ENCODE results near the gene DYSF.

Gene DYSF

DNA sequence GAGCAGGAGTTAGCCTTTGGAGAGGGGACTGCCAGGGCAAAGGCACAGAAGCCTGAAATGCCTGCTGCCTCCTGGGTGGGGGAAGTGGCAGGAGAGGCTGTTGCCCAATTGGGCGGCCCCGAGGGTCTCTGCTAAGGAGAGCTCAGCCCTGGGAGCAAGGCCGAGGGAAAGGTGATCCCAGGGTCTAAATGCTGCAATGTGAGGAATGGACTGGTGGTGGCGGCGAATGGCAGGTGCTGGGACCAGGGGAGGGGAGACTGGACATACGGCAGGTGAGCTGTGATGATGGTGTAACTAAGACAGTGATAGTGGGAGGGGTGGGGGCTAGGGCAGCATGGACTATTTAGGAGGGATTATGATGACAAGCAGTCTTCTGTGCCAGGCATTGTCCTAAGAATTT is 104.0 kb downstream of the DYSF start:
- Histone ChIP-seq H3K36me3 (ENCODE audit: low read depth) (no peaks in the 10 kb centered on the region), H3K4me3 (ENCODE audit: severe bottlenecking) (no peak overlapping the region), H3K4me1 (ENCODE audit: insufficient read depth, poor library complexity, severe bottlenecking) (no peaks in the 10 kb centered on the region), H3K9me3 (ENCODE audit: severe bottlenecking) (no peaks in the 10 kb centered on the region), H3K27me3 (ENCODE audit: insufficient read depth, poor library complexity, severe bottlenecking) (no peaks in the 10 kb centered on the region), H3K27ac (ENCODE audit: poor library complexity, severe bottlenecking) (no peak overlapping the region)
- TF ChIP-seq, protein P1, sequence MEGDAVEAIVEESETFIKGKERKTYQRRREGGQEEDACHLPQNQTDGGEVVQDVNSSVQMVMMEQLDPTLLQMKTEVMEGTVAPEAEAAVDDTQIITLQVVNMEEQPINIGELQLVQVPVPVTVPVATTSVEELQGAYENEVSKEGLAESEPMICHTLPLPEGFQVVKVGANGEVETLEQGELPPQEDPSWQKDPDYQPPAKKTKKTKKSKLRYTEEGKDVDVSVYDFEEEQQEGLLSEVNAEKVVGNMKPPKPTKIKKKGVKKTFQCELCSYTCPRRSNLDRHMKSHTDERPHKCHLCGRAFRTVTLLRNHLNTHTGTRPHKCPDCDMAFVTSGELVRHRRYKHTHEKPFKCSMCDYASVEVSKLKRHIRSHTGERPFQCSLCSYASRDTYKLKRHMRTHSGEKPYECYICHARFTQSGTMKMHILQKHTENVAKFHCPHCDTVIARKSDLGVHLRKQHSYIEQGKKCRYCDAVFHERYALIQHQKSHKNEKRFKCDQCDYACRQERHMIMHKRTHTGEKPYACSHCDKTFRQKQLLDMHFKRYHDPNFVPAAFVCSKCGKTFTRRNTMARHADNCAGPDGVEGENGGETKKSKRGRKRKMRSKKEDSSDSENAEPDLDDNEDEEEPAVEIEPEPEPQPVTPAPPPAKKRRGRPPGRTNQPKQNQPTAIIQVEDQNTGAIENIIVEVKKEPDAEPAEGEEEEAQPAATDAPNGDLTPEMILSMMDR (IDR thresholded peaks at IDR 0.05; ENCODE audit: poor library complexity, severe bottlenecking), result no peak
- DNase-seq (ENCODE audit: low spot score) (no peak), ATAC-seq (ENCODE audit: low read depth) (no peak)

DNA sequence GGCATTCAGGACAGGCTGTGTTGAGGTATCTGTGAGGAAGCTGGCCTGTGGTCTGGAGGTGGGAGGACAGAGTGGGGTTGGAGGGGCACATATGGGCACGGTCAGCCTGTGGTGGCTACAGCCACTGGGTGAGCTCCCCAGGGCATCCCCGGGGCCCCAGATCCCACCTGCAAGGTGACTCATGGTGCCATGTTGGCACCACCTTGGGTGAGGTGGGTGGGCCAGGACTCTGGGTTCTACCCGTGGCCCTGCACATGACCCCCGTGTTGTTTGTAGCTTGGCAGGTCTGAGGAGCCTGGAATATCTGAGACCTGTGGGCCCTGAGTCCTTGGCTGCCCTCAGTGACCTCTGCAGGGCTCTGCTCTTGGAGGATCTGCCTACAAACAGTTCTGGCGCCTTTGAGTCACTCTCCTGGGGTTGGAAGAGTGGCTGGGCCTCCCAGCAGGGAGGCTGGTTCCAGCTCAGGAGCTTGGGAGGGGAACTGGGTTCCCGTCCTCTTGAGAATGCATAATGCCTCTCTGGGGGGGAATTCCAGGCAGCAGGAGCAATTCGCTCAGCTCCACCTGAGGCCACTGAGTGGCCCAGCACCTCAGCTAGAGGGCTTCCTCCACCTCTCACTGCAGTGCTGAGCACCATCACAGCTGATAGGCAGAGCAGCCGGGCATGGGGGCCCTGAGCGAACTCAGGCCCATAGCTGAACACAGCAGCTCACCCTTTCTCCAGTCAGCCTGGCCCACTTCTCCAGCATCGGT is 105.1 kb downstream of the DYSF start:
- no peak overlapping the region for H3K4me3 ChIP-seq (ENCODE audit: severe bottlenecking)
- H3K9me3 ChIP-seq (ENCODE audit: severe bottlenecking), result no peaks in the 10 kb centered on the region
- TF ChIP-seq, protein P1 (IDR thresholded peaks at IDR 0.05; ENCODE audit: poor library complexity, severe bottlenecking), result no peak
- ATAC-seq (ENCODE audit: low read depth) (no peak), DNase-seq (ENCODE audit: low spot score) (no peak)
- no peaks in the 10 kb centered on the region for H3K27me3 ChIP-seq (ENCODE audit: insufficient read depth, poor library complexity, severe bottlenecking)
- no peaks in the 10 kb centered on the region for H3K36me3 ChIP-seq (ENCODE audit: low read depth)
- no peaks in the 10 kb centered on the region for H3K4me1 ChIP-seq (ENCODE audit: insufficient read depth, poor library complexity, severe bottlenecking)
- no peak overlapping the region for H3K27ac ChIP-seq (ENCODE audit: poor library complexity, severe bottlenecking)

DNA sequence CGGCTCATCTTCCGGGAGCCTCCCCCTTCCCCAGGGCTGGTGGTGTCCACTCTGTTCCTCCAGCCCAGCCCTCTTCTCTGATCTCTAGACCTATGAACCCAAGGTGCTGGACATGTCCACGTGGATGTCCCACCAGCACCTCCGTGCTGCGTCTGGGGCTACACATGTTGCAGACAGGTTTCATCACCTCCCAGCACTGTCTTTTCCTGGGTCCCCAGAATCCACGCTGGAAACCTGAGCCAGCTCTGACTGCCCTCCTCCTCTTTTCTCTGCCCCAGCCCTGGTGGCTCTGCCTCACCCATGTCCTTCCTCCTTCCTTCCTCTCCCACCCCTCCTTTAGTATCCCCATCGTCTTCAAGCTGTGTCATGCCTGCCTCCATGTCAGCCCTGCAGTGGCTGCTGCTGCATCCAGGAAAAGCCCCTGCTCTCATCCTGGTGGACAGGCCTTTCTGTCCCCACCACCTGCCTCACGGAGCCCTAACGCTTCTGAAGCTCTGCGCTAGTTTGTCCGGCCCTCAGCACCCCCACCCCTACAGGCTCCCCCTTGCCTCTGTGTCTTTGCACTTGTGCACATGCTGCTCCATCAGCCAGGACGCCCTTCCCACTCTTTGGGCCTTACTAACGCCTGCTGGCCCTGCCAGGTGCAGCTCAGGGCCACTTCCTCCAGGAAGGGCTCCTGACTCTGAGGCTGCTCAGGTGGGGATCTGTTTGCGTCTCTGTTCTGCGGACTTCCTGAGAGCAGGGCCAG is 105.9 kb downstream of the DYSF start:
- no peaks in the 10 kb centered on the region for H3K36me3 ChIP-seq (ENCODE audit: low read depth)
- no peak overlapping the region for H3K4me3 ChIP-seq (ENCODE audit: severe bottlenecking)
- H3K9me3 ChIP-seq (ENCODE audit: severe bottlenecking), result no peaks in the 10 kb centered on the region
- no peaks in the 10 kb centered on the region for H3K4me1 ChIP-seq (ENCODE audit: insufficient read depth, poor library complexity, severe bottlenecking)
- ATAC-seq (ENCODE audit: low read depth) (no peak), DNase-seq (ENCODE audit: low spot score) (no peak)
- no peaks in the 10 kb centered on the region for H3K27me3 ChIP-seq (ENCODE audit: insufficient read depth, poor library complexity, severe bottlenecking)
- H3K27ac ChIP-seq (ENCODE audit: poor library complexity, severe bottlenecking), result no peak overlapping the region
- TF ChIP-seq, protein P1 (IDR thresholded peaks at IDR 0.05; ENCODE audit: poor library complexity, severe bottlenecking), result no peak

DNA sequence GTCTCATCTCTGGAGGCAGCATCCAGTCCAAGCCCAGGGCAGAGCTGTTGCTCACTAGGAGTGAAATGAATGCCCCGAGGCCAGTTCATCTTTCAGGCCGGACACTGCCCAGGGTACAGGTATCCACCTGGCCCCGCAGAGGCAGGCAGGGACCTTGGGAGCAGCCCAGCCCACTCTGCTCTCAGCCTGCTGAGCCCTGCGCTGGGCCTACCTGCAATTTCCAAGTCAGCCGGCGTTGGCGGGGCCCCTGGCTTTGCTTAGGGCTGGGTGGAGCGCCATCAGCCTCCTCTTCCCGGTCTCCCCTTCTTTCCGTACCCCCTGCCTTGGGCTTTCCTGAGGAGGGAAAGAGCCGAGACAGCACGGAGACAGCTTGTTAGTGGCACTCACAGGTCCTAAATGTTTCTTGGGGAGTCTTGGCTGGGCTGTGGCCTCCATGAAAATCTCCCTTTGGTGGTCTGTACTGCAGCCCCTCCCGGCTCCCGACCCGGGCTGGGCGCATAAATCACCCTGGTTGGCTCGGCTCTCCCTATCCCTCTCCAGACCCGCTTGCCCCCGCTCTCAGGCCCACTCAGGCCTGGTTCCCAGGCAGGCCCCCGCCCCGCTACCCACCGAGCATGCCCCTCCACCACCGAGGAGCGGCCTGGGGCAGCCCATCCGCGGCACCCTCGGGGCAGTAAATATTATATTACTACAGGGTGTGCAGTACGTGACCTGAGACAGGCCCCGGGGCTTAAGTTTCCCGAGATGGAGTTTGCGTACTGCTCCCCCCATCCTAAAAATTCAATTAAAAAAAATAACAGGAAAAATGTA is 106.7 kb downstream of the DYSF start:
- Histone ChIP-seq H3K4me1 (ENCODE audit: insufficient read depth, poor library complexity, severe bottlenecking) (no peaks in the 10 kb centered on the region), H3K36me3 (ENCODE audit: low read depth) (no peaks in the 10 kb centered on the region)
- TF ChIP-seq, protein P1 (IDR thresholded peaks at IDR 0.05; ENCODE audit: poor library complexity, severe bottlenecking), result no peak

More for the DNA sequence above, 106.7 kb downstream of the DYSF start:
- DNase-seq (ENCODE audit: low spot score), result no peak
- Histone ChIP-seq H3K4me3 (ENCODE audit: severe bottlenecking) (no peak overlapping the region), H3K27me3 (ENCODE audit: insufficient read depth, poor library complexity, severe bottlenecking) (no peaks in the 10 kb centered on the region), H3K9me3 (ENCODE audit: severe bottlenecking) (no peaks in the 10 kb centered on the region), H3K27ac (ENCODE audit: poor library complexity, severe bottlenecking) (no peak overlapping the region)
- ATAC-seq (ENCODE audit: low read depth), result no peak

All from RWPE2 (cell line).